GF-D8 (cell line): ENCODE data around the gene ARHGAP32.
"Not testable (repeated sequence)": the region's sequence is repeated elsewhere in the genome, so short reads cannot be mapped to it uniquely, and the experiment has no call there.

Source experiments
- DNase-seq: peaks from one replicate; lab custom pipeline; 2025; lab: John Stamatoyannopoulos, UW

ARHGAP32 gene

DNA sequence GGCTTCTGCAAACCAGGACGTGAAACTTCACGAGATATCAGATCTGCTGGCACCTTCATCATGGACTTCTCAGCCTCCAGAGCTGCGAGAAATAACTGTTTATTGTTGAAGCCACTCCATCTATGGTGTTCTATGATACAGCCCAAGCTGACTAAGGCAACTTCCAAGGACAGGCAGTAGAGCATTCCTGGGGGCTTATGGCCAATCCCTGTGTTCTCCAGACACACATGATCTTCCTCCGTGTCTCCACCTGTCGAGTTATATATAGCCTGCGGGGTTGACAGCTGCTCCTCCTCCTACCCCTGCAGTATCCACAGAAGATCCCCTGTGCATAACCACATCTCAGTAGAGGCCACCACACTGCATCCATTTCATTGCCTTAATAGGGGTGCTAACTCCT lies 260.5 kb downstream of the ARHGAP32 start:
- no peak for DNase-seq

DNA sequence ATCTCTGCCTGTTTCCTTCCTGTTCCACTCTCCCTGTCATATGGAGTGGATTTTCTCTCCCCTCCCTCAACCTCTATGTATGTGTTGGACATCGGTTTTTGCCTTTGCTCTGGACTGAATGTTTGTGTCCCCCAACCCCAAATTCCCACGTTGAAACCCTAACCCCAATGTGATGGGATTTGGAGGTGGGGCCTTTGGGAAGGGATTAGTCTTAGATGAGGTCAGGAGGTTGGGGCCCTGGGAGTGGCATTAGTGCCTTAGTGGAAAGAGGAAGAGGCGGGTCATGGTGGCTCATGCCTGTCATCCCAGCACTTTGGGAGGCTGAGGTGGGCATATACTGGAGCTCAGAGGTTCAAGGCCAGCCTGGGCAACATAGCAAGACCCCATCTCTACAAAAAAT lies 261.1 kb downstream of the ARHGAP32 start:
- no peak for DNase-seq

DNA sequence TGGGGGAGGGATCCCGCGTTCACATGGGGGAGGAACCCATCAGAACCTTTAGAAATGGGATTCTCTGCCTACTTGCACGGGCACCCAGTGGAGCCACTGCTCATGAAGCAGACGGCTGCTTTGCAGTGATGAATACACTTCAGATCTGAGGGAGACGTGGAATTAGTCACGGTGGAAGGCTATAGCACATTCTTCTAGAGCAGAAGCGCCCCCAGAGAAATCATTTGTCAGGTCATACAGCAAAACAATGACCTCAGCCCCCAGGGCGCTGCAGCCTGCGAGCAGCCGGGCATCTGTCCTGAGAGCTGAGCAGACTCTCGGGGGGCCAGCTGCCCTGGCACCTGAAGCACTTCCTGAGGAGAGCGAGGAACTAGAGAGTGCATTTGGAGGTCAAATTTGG lies 262.1 kb downstream of the ARHGAP32 start:
- DNase-seq = no peak

DNA sequence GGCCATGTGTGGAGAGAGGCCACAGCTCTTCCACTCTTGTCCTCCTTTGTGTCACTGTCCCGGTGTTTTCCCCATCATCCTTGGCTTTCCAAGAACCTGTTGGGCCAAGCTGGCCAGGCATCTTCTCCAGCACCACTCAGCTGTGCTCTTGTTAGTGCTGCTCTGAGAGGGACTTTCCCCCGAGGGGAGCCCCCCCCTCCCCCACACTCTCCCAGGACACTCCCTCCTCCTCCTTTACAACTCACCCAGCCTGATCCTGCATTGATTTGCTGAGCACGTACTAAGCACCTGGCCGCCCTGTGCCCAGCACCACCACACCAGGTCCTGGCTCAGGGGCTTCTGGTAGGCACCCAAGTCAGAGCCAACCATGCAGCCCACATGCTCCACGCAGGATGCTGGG lies 262.7 kb downstream of the ARHGAP32 start:
- no peak for DNase-seq

DNA sequence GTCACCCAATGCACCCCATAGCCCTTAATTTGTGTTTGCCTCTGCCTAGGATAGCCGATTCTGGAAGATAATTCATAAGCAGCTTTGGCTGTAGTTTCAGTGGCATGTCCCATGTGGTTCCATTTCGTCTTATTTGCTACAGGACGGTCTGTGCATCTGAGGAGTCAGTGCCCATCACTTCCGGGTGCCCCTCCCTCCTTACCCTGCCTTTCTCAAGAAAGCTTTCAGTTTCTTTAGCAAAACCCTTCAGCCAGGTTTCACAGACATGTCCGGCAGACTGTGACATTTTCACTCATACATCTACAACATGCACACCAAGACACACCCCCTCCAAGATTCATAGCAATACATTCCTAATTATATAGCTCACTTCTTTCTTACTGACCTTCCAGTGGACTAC lies 263.7 kb downstream of the ARHGAP32 start:
- DNase-seq = no peak

DNA sequence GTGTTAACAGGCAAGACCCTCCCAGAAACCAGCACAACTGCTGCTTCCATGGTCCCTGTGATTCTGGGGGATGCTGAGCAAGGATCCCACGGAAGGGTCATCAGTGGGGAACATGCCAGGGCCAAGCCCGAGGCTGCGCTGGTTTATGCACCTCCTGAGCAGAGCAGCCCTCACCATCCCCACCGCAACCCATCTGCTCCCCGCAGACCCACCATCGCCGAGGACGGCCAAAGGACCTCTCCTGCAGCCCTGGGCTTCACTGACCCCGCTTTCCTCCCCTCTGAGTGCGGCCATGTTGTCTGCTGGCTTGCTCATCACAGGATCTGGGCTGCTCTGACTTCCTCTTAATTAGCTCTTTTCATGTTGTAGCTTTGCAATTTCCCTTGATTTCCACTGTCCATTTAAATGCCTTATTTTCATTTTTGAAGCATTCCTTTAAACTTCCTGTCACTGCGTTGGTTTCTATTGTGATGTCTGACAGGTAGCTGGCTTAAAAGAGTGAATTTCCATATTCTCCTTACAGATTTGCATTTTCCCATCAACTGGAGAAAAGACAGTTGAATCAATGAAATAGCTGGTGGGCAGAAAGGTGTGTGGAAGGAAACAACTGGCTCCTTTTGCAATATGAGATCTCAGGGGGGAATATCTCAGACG lies 264.3 kb downstream of the ARHGAP32 start:
- no peak for DNase-seq

DNA sequence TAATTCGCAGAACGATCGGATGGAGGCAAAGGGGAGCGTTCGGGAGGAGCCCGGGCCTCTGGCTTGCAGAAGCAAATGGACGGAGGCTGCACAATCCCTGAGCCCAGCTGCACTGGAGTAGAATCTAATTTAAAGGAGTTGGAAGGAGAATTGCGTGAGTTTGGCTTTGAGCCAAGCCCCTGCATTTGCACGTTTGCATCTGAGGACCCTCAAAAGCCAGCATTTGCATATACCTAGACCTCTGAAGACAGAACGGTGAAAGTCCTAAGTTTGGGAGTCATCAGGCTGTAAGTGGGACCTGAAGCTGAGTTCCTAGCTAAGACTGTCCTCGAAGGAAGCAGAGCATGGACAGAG lies 265.0 kb downstream of the ARHGAP32 start:
- DNase-seq = no peak

DNA sequence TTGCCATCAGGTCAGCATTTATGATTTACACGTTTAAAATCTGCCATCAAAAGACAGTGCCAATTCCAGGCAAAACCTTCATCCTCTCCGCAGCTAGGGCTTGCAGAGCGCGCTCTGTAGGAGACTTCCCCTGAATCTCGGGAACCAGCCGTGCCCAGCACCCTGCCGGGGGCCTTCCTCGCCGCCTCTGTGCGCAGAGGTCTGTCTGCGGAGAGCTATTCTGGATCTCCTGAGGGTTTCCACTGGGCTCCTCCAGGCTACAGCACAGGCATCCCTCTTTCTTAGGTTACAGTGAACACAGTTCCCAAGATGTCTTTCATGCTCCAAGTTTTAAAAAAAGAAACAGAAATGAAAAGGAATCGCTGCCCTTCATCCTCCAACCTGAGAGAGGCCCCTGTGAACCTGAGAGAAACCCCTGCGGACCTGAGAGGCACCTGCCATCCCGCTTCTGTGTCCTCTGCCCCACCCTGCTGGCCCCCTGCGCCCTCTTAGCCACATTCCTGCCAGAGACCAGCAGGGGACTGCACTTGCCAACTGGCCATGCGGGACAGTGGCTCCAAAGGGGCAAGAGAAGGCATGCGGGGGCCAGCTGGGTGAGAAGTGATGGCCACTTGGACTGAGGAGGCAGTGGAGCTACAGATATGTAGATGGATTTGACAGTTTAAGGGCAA lies 265.6 kb downstream of the ARHGAP32 start:
- DNase-seq = no peak

DNA sequence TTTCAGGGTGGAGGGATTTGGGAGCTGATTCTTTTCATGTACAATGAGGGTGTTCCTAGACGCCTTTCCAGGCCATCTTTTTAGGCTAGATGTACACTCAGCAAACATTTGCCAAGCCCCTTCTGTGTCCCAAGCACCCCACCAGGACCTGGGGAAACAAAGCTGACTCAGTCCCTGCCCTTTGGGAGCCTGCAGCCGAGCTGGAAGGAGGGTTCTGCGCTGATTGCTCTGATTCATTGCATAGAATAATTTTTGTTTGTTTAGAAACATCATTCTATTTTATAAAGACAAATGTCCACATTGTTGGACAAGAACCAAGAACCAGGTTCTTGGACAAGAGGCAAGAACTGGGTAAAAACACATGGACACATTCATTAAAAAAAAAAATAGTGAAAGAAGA lies 266.1 kb downstream of the ARHGAP32 start:
- DNase-seq = no peak

DNA sequence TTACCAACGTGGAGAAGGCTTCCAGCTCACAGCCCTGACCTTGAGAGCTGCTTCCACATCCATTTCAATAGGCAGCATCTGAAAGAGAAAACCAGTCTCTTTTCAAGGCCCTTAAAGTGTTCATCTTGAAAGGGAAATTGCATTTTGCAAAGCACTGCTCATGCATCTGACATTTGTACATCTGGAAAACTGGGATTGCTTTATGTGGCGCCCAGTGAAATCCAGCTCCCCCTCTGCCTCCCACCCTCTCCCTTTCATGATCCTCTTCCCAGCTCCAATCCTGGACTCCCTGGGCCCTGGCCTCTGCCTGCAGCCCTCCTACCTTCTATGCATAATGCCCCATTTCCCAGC lies 266.9 kb downstream of the ARHGAP32 start:
- no peak for DNase-seq

DNA sequence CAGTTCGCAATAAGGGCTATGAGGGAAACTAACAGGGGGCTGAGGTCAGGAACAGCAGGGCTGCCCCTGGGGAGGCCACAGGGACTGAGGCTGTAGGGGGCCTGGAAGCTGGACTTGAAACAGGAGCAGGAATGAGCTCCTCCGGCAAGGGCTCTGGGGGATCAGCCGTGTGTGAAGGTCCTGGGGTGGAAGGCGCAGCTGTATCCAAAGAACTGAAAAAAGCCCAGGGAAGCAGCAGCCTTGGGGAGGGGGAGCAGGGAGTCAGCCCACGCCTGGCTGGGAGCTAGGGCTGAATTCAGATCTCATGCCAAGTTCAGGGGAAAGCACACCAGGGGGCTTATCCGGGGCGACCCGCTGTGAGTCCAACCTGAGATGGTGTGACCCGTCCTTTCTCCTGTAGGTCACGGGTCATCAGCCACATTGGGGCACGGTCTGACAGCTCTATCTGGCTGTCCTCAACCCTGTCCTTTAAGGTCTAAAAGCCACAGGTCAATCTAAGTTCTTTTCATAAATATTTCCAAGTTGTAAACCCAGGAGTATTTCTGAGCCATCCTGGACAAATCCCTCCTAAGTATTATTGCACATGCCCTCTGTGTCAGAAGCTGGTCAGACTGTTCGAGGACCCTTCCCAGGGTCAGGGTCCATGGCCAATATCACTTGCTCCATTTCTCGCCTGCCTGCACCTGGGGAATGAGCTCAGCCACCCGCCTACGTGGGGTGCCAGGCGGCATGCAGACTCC lies 267.4 kb downstream of the ARHGAP32 start:
- no peak for DNase-seq

DNA sequence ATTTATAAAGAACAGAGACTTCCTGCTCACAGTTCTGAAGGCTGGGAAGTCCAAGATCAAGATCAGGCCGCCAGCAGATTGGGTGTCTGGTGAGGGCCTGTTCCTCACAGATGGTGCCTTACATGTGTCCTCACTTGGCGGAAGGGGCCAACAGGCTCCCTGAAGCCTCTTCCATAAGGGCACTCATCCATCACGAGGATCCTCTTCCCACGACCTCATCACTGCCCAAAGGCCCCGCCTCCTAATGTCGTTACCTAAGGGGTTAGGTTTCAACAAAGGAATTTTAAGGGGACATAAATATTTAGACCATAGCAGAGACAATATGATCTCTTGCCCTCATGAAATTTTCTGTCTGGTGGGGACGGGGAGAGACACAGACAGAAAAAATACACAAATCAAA lies 268.0 kb downstream of the ARHGAP32 start:
- no peak for DNase-seq

DNA sequence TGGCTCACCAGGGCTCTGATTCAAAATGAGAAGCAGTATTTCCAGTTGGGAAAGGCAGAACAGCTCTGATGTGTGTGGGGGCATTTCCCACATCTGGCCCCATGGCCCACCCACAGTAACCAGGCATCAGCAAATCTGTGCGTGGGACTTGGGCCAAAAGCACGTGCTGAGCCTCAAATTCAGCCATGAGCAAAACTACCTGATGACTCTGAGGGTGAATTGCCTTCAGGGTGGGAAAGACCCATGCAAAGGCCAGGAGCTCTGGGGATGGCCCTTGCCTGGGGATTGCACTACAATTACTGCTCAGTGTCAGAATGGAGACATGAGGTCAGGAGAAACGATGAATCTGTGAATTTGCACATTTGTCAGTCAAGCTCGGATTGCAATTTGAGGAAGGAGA lies 270.3 kb downstream of the ARHGAP32 start:
- no peak for DNase-seq

DNA sequence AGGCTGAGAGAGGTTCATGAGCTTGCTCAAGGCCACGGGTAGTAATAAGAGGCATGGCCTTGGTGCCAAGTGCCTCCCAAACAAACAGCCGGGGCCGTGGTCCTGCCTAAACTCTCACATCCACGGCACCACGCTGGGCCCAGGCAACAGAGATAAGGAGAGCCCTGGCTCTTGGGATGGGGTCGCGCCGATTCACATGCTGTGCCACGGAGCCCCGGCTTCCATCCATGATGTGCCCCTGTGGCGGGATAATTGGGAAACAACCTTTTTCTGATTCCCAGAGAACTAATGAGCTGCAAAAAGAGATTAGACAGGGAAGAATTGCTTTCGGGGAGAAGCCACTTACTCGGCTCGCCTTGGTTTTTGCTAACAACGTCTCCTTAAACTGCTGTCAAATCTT lies 271.5 kb downstream of the ARHGAP32 start:
- DNase-seq = no peak

DNA sequence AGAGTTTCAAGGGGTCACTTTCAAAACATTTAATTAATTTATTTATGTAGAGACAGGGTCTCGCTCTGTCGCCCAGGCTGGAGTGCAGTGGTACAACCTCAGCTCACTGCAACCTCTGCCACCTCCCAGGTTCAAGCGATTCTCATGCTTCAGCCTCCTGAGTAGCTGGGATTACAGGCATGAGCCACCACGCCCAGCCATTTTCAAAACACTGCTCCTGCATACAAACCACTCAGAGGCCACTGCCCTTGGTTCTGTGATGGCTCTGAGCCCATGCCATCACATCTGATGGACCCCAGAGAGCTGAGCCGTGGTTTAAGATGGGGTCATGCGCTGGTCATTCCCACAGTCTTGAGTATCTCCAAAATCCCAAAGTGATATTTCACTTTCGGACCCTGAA lies 272.5 kb downstream of the ARHGAP32 start:
- not testable (repeated sequence) for DNase-seq

DNA sequence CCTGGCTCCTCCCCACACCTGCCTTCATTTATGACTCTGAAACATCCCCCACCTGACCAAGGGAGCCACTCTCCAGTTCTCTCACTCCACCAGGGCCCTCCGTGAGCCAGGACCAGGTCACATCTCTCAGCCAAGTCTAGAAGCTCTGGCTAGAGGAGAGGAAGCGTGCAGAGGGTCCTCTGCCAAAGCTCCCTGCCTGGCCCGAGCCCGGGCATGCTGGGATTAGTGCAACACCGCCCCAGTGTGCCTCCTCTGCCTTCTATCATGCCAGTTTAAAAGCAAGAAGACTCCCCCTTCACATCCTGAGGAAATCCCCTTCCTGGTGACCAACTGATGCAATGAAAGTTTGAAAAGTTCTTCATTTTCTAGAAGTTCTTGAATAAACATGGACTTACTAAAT lies 272.9 kb downstream of the ARHGAP32 start:
- no peak for DNase-seq

DNA sequence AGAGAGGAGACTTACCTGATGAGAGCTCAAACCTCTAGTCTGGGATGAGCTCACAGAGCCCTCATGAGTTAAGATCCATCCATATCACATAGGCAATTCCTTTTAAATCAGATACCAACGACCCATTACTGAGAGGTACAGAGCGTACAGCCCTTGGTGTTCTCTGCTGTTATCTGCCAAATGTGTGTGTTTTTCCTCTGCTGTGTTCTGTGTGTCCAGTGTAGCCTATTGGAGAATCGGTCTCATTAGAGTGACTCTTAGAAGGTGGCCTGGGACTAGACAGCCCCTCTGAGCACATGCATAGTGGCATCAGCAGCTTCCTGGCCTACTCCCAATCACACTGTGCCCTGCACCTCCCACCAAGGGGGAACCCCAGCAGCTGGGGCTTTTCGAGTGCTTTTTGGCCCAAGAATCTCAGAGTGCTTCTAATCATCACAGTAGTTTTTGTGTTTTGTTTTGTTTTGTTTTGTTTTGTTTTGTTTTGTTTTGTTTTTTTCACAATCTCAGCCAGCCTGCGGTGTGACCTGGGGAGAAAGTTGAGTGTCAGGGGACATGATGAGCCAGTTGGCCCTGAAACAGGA lies 274.9 kb downstream of the ARHGAP32 start:
- no peak for DNase-seq

DNA sequence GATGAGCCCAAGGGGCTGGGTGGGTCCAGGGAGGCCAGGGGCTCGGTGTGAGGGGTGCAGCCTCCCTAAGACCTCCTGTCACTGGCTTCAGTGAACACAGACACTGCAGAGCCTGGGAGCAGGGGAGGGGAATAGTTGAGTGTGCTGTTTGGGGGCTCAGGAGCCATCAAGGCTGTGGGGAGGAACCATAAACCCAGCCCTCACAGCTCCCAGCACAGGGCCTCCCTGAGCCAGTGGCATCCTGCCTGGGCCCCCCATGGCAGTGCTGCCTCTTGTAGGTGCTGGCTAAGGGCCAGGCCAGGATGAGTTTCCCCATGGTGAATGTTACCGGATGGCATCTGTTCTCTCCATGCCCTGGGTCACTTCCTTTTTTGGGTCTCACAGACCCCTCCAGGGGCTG lies 275.4 kb downstream of the ARHGAP32 start:
- no peak for DNase-seq

DNA sequence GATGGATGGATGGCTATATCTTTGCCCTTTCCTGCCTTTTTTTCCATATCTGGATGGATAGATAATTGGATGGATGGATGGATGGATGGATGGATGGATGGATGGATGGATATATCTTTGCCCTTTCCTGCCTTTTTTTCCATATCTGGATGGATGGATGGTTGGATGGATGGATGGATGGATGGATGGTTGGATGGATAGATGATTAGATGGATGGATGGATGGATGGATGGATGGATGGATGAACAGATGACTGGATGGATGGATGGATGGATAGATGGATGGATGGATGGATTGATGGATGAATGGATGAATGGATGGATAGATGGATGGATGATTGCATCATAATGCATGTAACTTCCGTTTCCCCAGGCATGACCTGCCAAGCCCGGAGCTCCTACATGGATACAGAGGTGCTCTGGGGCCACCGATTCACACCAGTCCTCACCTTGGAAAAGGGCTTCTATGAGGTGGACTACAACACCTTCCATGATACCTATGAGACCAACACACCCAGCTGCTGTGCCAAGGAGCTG lies 276.0 kb downstream of the ARHGAP32 start:
- no peak for DNase-seq

DNA sequence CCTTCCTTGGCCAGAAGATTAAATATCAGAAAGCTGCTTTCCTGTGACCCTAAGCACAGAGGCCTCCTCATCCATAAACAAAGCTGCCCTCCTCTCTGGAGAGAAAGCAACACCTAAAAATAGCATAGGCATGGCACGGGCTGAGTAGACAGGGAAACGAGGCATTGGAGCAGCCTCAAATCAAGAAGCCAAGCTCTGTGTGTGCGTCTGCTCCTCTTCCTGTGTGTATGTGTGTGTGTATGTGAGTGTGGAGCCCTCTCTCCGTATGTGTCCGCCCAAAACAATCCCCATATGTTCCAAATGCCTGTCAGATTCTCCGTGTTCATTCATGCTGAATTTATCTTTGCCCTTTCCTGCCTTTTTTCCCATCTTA lies 277.0 kb downstream of the ARHGAP32 start:
- no peak for DNase-seq
